ENCODE measurements around the gene WHRN.

WHRN gene

DNA sequence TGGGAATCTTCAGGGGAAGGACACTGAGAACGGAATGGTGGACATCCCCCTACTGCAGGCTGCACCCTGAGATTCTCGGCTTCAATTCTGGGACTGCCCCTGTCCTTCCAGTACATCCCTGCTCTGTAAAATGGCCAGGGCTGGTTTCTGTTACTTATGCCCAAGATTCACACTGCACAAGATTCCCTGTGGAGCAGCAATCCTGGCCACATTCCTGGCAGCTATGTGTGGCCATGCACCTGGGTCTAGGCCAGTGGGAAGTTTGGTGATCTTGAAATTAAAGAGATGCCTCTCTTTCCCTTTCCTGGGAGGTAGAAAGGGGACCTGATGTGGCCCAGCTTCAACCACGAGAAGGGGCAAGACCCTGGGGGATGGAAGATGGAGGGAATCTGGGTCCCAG lies 27.6 kb downstream of the WHRN start:
- H3K9me3 ChIP-seq: no peaks in the 10 kb centered on the region
- TF ChIP-seq, protein P1, sequence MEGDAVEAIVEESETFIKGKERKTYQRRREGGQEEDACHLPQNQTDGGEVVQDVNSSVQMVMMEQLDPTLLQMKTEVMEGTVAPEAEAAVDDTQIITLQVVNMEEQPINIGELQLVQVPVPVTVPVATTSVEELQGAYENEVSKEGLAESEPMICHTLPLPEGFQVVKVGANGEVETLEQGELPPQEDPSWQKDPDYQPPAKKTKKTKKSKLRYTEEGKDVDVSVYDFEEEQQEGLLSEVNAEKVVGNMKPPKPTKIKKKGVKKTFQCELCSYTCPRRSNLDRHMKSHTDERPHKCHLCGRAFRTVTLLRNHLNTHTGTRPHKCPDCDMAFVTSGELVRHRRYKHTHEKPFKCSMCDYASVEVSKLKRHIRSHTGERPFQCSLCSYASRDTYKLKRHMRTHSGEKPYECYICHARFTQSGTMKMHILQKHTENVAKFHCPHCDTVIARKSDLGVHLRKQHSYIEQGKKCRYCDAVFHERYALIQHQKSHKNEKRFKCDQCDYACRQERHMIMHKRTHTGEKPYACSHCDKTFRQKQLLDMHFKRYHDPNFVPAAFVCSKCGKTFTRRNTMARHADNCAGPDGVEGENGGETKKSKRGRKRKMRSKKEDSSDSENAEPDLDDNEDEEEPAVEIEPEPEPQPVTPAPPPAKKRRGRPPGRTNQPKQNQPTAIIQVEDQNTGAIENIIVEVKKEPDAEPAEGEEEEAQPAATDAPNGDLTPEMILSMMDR (IDR thresholded peaks at IDR 0.05): no peak
- no peak overlapping the region for H3K4me3 ChIP-seq (ENCODE audit: low read depth in 1 of 2, low read length in 1 of 2)
- H3K27me3 ChIP-seq: peaks cover 12% of the 10 kb centered on the region
- no peaks in the 10 kb centered on the region for H3K36me3 ChIP-seq
- no peaks in the 10 kb centered on the region for H3K4me1 ChIP-seq (ENCODE audit: control insufficient read depth in 1 of 2, insufficient read depth in 1 of 2, low read depth in 1 of 2, low read length in 1 of 2)
- no peak overlapping the region for H3K27ac ChIP-seq

DNA sequence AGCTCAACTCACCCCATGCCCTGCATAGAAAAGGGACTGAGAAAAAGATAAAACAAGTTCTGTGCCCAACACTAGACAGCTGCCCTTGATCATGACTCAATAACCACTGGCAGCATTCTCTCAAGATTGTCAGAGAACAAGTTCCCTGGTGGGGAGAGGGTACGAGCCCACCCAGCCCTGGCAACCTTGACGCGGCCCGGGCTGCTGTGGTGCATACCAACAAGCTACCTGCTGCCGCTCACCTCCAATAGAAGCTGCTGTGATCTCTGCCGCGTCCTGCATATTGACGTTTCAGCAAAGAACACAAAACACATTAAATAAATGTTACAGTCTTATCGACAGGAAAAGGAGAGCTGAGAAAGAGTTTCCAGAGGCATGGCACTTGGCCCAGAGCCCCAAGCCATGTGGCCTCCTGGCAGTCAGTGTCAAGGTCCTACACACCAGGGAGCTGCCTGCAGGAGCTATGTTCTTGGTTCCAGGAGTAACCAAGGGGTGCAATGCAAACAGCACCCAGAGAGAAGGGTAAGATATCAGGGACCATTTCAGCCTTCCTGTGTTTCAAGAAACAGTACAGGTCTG lies 28.3 kb downstream of the WHRN start:
- H3K36me3 ChIP-seq: no peaks in the 10 kb centered on the region
- peaks cover 12% of the 10 kb centered on the region for H3K27me3 ChIP-seq
- H3K4me3 ChIP-seq (ENCODE audit: low read depth in 1 of 2, low read length in 1 of 2): no peak overlapping the region
- no peak overlapping the region for H3K27ac ChIP-seq
- no peaks in the 10 kb centered on the region for H3K4me1 ChIP-seq (ENCODE audit: control insufficient read depth in 1 of 2, insufficient read depth in 1 of 2, low read depth in 1 of 2, low read length in 1 of 2)
- H3K9me3 ChIP-seq: no peaks in the 10 kb centered on the region
- TF ChIP-seq, protein P1 (IDR thresholded peaks at IDR 0.05): no peak

DNA sequence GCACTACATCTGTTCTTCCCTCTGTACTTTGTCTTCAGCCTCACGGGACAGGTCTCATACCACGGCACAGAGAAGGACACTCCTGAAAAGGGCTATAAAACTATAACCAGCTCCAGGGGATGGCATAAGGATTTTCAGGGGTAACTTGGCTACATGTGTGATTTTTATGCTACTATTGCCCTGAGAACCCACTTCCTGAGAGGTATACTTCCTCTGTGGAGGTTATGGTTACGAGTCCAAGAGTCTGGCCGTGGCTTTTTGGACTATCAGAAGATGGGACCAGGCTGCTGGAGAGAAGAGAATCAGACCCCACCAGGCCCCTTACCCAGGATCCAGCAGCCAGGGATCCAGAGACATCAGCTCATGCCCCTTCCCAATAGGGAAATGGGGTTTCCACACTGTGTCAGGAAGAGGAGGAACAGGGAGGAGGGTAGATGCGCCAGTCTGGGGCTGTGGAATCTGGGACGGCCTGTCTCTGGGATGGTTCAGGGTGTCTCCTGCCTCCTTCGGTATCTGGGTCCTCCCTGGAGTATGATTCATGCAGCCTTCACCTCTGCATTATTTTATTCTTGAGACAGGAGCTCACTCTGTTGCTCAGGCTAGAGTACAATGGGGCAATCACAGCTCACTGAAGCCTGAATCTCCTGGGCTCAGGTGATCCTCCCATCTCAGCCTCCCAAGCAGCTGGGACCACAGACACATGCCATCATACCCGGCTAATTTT lies 29.7 kb downstream of the WHRN start:
- peaks cover 12% of the 10 kb centered on the region for H3K27me3 ChIP-seq
- H3K9me3 ChIP-seq: no peaks in the 10 kb centered on the region
- TF ChIP-seq, protein P1 (IDR thresholded peaks at IDR 0.05): no peak
- H3K4me1 ChIP-seq (ENCODE audit: control insufficient read depth in 1 of 2, insufficient read depth in 1 of 2, low read depth in 1 of 2, low read length in 1 of 2): no peaks in the 10 kb centered on the region
- no peak overlapping the region for H3K4me3 ChIP-seq (ENCODE audit: low read depth in 1 of 2, low read length in 1 of 2)
- H3K27ac ChIP-seq: no peak overlapping the region
- no peaks in the 10 kb centered on the region for H3K36me3 ChIP-seq

DNA sequence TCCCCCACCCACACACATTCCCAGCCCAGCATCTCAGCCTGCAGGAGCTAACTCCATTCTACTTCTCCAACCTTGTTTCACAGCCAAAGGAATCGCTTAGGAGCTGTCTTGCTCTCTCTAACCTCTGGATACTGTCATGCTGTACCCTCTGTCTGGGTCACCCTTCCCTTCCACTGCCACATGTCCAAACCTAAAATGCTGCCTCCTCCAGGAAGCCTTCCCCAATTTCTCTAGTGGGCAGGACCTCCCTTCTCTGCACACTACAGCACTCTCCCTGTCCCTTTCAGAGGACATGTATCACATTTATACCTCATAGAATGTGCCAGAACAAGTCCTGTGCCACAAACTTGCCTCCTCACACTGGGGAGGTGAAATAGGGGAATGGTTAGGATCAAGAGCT lies 30.8 kb downstream of the WHRN start:
- TF ChIP-seq, protein P1 (IDR thresholded peaks at IDR 0.05): no peak
- H3K27me3 ChIP-seq: peaks cover 12% of the 10 kb centered on the region
- H3K9me3 ChIP-seq: no peaks in the 10 kb centered on the region
- H3K4me1 ChIP-seq (ENCODE audit: control insufficient read depth in 1 of 2, insufficient read depth in 1 of 2, low read depth in 1 of 2, low read length in 1 of 2): no peaks in the 10 kb centered on the region
- no peak overlapping the region for H3K4me3 ChIP-seq (ENCODE audit: low read depth in 1 of 2, low read length in 1 of 2)
- no peaks in the 10 kb centered on the region for H3K36me3 ChIP-seq
- H3K27ac ChIP-seq: no peak overlapping the region

DNA sequence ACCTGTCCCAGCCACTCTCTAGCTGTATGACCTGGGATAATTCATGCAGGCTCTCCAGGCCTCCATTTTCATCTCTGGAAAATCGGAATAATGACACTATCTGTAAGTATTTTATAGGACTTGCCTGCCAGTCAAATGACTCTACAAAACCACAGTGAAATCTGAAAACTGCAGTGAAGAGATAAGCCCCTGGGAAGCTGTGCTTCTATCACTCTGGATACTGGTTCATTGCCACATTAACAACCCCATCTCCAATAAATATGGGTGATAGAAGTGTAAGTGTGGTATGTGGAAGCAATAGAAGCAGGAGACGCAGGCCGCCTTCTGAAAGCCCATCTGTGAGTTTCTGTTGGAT lies 31.8 kb downstream of the WHRN start:
- TF ChIP-seq, protein P1 (IDR thresholded peaks at IDR 0.05): no peak
- no peaks in the 10 kb centered on the region for H3K4me1 ChIP-seq (ENCODE audit: control insufficient read depth in 1 of 2, insufficient read depth in 1 of 2, low read depth in 1 of 2, low read length in 1 of 2)
- peaks cover 12% of the 10 kb centered on the region for H3K27me3 ChIP-seq
- no peak overlapping the region for H3K4me3 ChIP-seq (ENCODE audit: low read depth in 1 of 2, low read length in 1 of 2)
- no peaks in the 10 kb centered on the region for H3K9me3 ChIP-seq
- no peaks in the 10 kb centered on the region for H3K36me3 ChIP-seq
- H3K27ac ChIP-seq: no peak overlapping the region
